Measurements from ENCODE around the gene AFP.

AFP gene

DNA sequence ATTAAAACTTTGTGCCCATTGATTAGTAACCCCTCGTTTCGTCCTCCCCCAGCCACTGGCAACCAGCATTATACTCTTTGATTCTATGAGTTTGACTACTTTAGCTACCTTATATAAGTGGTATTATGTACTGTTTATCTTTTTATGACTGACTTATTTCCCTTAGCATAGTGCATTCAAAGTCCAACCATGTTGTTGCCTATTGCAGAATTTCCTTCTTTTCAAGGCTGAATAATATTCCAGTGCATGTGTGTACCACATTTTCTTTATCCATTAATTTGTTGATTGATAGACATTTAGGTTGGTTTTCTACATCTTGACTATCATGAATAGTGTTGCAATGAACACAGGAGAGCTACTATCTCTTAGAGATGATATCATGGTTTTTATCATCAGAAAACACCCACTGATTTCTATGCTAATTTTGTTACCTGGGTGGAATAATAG, 28.8 kb upstream of the AFP start:
- Histone ChIP-seq H2AFZ (ENCODE audit: low read length) (no peak overlapping the region), H3K9ac (ENCODE audit: low read depth, low read length, poor library complexity, severe bottlenecking) (no peak overlapping the region), H3K9me2 (replicated peaks; ENCODE audit: low read depth, low read length) (no peaks in the 10 kb centered on the region), H3K79me2 (ENCODE audit: insufficient read depth, low read length) (no peaks in the 10 kb centered on the region), H3F3A (ENCODE audit: low read depth) (no peaks in the 10 kb centered on the region), H3K4me2 (ENCODE audit: low read depth, low read length, poor library complexity, severe bottlenecking) (no peak overlapping the region), H3K27me3 (ENCODE audit: insufficient read depth, low read length, poor library complexity, severe bottlenecking) (no peaks in the 10 kb centered on the region), H3K9me3 (ENCODE audit: insufficient read depth, low read depth, low read length) (no peaks in the 10 kb centered on the region), H3K4me1 (ENCODE audit: insufficient read depth, low read length, poor library complexity, severe bottlenecking) (no peaks in the 10 kb centered on the region), H4K20me1 (ENCODE audit: insufficient read depth, low read length, poor library complexity, severe bottlenecking) (no peaks in the 10 kb centered on the region), H3K36me3 (ENCODE audit: insufficient read depth, low read length) (no peaks in the 10 kb centered on the region), H3K4me3 (ENCODE audit: low read length, poor library complexity, severe bottlenecking) (no peak overlapping the region)
- TF ChIP-seq, protein P1, sequence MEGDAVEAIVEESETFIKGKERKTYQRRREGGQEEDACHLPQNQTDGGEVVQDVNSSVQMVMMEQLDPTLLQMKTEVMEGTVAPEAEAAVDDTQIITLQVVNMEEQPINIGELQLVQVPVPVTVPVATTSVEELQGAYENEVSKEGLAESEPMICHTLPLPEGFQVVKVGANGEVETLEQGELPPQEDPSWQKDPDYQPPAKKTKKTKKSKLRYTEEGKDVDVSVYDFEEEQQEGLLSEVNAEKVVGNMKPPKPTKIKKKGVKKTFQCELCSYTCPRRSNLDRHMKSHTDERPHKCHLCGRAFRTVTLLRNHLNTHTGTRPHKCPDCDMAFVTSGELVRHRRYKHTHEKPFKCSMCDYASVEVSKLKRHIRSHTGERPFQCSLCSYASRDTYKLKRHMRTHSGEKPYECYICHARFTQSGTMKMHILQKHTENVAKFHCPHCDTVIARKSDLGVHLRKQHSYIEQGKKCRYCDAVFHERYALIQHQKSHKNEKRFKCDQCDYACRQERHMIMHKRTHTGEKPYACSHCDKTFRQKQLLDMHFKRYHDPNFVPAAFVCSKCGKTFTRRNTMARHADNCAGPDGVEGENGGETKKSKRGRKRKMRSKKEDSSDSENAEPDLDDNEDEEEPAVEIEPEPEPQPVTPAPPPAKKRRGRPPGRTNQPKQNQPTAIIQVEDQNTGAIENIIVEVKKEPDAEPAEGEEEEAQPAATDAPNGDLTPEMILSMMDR (conservative IDR thresholded peaks at IDR 0.05; ENCODE audit: low read length): no peak
- no peak for TF ChIP-seq EZH2phosphoT487 (IDR thresholded peaks at IDR 0.05; ENCODE audit: borderline replicate concordance)

- no peaks in the 10 kb centered on the region for H3K4me1 ChIP-seq (ENCODE audit: insufficient read depth, low read length, poor library complexity, severe bottlenecking)
- TF ChIP-seq EZH2phosphoT487 (IDR thresholded peaks at IDR 0.05; ENCODE audit: borderline replicate concordance): no peak
- TF ChIP-seq, protein P1 (conservative IDR thresholded peaks at IDR 0.05; ENCODE audit: low read length): no peak
- H2AFZ ChIP-seq (ENCODE audit: low read length): no peak overlapping the region
- H3K4me3 ChIP-seq (ENCODE audit: low read length, poor library complexity, severe bottlenecking): no peak overlapping the region
- no peaks in the 10 kb centered on the region for H3K9me2 ChIP-seq (replicated peaks; ENCODE audit: low read depth, low read length)
- H3K27me3 ChIP-seq (ENCODE audit: insufficient read depth, low read length, poor library complexity, severe bottlenecking): no peaks in the 10 kb centered on the region
- no peak overlapping the region for H3K9ac ChIP-seq (ENCODE audit: low read depth, low read length, poor library complexity, severe bottlenecking)
- H3K79me2 ChIP-seq (ENCODE audit: insufficient read depth, low read length): no peaks in the 10 kb centered on the region
- H3K9me3 ChIP-seq (ENCODE audit: insufficient read depth, low read depth, low read length): no peaks in the 10 kb centered on the region
- no peak overlapping the region for H3K4me2 ChIP-seq (ENCODE audit: low read depth, low read length, poor library complexity, severe bottlenecking)
- no peaks in the 10 kb centered on the region for H4K20me1 ChIP-seq (ENCODE audit: insufficient read depth, low read length, poor library complexity, severe bottlenecking)
- H3K36me3 ChIP-seq (ENCODE audit: insufficient read depth, low read length): no peaks in the 10 kb centered on the region
- no peaks in the 10 kb centered on the region for H3F3A ChIP-seq (ENCODE audit: low read depth)
Observed at GRCh38 chr4:73408181-73408867, 27.7 kb upstream of the AFP start.

DNA sequence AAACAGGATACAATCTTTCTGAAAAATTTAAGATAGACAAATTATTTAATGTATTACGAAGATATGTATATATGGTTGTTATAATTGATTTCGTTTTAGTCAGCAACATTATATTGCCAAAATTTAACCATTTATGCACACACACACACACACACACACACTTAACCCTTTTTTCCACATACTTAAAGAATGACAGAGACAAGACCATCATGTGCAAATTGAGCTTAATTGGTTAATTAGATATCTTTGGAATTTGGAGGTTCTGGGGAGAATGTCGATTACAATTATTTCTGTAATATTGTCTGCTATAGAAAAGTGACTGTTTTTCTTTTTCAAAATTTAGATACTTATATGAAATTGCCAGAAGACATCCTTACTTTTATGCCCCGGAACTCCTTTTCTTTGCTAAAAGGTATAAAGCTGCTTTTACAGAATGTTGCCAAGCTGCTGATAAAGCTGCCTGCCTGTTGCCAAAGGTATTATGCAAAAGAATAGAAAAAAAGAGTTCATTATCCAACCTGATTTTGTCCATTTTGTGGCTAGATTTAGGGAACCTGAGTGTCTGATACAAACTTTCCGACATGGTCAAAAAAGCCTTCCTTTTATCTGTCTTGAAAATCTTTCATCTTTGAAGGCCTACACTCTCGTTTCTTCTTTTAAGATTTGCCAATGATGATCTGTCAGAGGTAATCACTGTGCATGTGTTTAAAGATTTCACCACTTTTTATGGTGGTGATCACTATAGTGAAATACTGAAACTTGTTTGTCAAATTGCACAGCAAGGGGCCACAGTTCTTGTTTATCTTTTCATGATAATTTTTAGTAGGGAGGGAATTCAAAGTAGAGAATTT, 26.8 kb upstream of the AFP start:
- no peaks in the 10 kb centered on the region for H3K79me2 ChIP-seq (ENCODE audit: insufficient read depth, low read length)
- no peak for TF ChIP-seq EZH2phosphoT487 (IDR thresholded peaks at IDR 0.05; ENCODE audit: borderline replicate concordance)
- H3K4me2 ChIP-seq (ENCODE audit: low read depth, low read length, poor library complexity, severe bottlenecking): no peak overlapping the region
- no peaks in the 10 kb centered on the region for H3F3A ChIP-seq (ENCODE audit: low read depth)
- no peaks in the 10 kb centered on the region for H3K27me3 ChIP-seq (ENCODE audit: insufficient read depth, low read length, poor library complexity, severe bottlenecking)
- H3K9me3 ChIP-seq (ENCODE audit: insufficient read depth, low read depth, low read length): no peaks in the 10 kb centered on the region
- no peaks in the 10 kb centered on the region for H4K20me1 ChIP-seq (ENCODE audit: insufficient read depth, low read length, poor library complexity, severe bottlenecking)
- no peaks in the 10 kb centered on the region for H3K9me2 ChIP-seq (replicated peaks; ENCODE audit: low read depth, low read length)
- H3K9ac ChIP-seq (ENCODE audit: low read depth, low read length, poor library complexity, severe bottlenecking): no peak overlapping the region
- no peak overlapping the region for H3K4me3 ChIP-seq (ENCODE audit: low read length, poor library complexity, severe bottlenecking)
- H3K36me3 ChIP-seq (ENCODE audit: insufficient read depth, low read length): no peaks in the 10 kb centered on the region
- no peak overlapping the region for H2AFZ ChIP-seq (ENCODE audit: low read length)
- H3K4me1 ChIP-seq (ENCODE audit: insufficient read depth, low read length, poor library complexity, severe bottlenecking): no peaks in the 10 kb centered on the region
